ENCODE data around the gene KIF3A.

KIF3A gene

GRCh38 chr5:132753135-132753987, 16.0 kb upstream of the KIF3A start:
- peak; percentile 43 for DNase-seq (ENCODE audit: low spot score)

- no peak for DNase-seq (ENCODE audit: low spot score)
Observed at GRCh38 chr5:132752581-132753125, 15.3 kb upstream of the KIF3A start.

GRCh38 chr5:132751971-132752580, 14.7 kb upstream of the KIF3A start:
- DNase-seq (ENCODE audit: low spot score) = peak; percentile 6

GRCh38 chr5:132751444-132751843, 14.1 kb upstream of the KIF3A start:
- peak; percentile 78 for DNase-seq (ENCODE audit: low spot score)

GRCh38 chr5:132750471-132751230, 13.3 kb upstream of the KIF3A start:
- no peak for DNase-seq (ENCODE audit: low spot score)

GRCh38 chr5:132749506-132749905, 12.2 kb upstream of the KIF3A start:
- DNase-seq (ENCODE audit: low spot score) = peak; percentile 6

GRCh38 chr5:132748522-132749000, 11.2 kb upstream of the KIF3A start:
- peak; percentile 4 for DNase-seq (ENCODE audit: low spot score)

GRCh38 chr5:132747616-132748440, 10.5 kb upstream of the KIF3A start:
- no peak for DNase-seq (ENCODE audit: low spot score)

- peak; percentile 49 for DNase-seq (ENCODE audit: low spot score)
Observed at GRCh38 chr5:132746954-132747615, 9.7 kb upstream of the KIF3A start, which contains the start of gene CCNI2. Gene CCNI2, plus strand, starts transcription at chr5:132747426. Its CDS starts 70 bp downstream, at chr5:132747496.

- no peak for DNase-seq (ENCODE audit: low spot score)
Observed at GRCh38 chr5:132746592-132746953, 9.2 kb upstream of the KIF3A start.

- DNase-seq (ENCODE audit: low spot score) = no peak
Observed at GRCh38 chr5:132744659-132745058, 7.3 kb upstream of the KIF3A start.

- DNase-seq (ENCODE audit: low spot score) = no peak
Observed at GRCh38 chr5:132742626-132743025, 5.3 kb upstream of the KIF3A start.

GRCh38 chr5:132742158-132742557, 4.8 kb upstream of the KIF3A start:
- DNase-seq (ENCODE audit: low spot score) = no peak

GRCh38 chr5:132739232-132739631, 1.9 kb upstream of the KIF3A start:
- DNase-seq (ENCODE audit: low spot score) = no peak

- DNase-seq (ENCODE audit: low spot score) = no peak
Observed at GRCh38 chr5:132737982-132738681, 786 bp upstream of the KIF3A start.

GRCh38 chr5:132734687-132735086, 2.7 kb downstream of the KIF3A start:
- no peak for DNase-seq (ENCODE audit: low spot score)

- no peak for DNase-seq (ENCODE audit: low spot score)
Observed at GRCh38 chr5:132733499-132734148, 3.7 kb downstream of the KIF3A start.

GRCh38 chr5:132729896-132730295, 7.5 kb downstream of the KIF3A start:
- no peak for DNase-seq (ENCODE audit: low spot score)

GRCh38 chr5:132725745-132726144, 11.6 kb downstream of the KIF3A start:
- DNase-seq (ENCODE audit: low spot score) = no peak

Data from AG20443 (cell line).